Suppressor macrophage treated with lipopolysaccharide for 1 hour (primary cell): ENCODE data around the gene MEX3D.

Experiments
- DNase-seq, 3 donors: peaks; one replicate each; pipeline ENCODE4 v3.0.0-alpha.2; 2020 to 2022

The MEX3D gene

GRCh38 chr19:1514986-1515721 is 53.0 kb downstream of the MEX3D start:
- no peak for DNase-seq

- DNase-seq, result no peak
Measured at GRCh38 chr19:1514295-1514661, 53.8 kb downstream of the MEX3D start.

DNA sequence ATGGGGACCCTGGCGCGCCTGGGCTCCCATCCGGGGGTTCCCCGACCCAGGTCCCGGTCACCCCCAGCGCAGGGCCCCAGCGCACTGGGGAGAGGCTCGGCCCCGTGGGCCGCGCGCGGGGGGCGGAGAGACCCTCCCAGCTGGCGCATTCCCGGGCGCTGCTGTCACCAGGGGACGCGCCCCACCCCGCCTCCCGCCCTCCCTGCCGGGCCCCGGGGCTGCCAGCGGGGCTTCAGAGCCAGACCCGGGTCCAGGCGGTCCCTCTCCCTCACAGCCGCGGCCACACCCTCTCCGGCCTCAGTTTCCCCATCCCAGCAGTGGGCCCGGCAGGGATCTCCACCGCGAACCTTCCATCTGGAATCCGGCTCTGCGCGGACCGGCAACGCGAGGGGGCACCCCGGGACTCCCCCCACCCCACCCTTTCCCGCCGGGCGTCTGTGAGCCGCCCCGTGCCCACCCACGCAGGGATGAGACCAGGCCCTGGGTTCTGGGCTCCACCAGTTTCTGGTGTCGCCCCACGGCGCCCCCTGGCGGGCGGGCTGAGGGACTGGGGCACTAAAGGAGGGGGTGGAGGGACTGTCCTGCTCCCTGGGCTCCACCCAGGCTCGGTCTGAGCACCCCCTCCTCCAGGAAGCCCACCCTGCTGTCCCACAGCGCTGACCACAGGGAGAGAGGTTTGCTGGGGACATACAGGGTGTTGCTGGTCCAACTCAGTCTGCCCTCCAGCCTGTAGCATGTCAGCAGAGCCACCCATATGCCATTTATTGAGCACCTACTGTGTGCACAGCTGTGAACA is 54.4 kb downstream of the MEX3D start:
- DNase-seq, result peak; percentile 84 to 95 (median 87)

GRCh38 chr19:1512671-1513498 is 55.2 kb downstream of the MEX3D start, which contains the start of gene ADAMTSL5:
ADAMTSL5 (minus strand) TSS chr19:1513019; CDS start chr19:1510943, 2,076 bp downstream.
- DNase-seq, result peak; percentile 57 to 88 (median 66)

DNA sequence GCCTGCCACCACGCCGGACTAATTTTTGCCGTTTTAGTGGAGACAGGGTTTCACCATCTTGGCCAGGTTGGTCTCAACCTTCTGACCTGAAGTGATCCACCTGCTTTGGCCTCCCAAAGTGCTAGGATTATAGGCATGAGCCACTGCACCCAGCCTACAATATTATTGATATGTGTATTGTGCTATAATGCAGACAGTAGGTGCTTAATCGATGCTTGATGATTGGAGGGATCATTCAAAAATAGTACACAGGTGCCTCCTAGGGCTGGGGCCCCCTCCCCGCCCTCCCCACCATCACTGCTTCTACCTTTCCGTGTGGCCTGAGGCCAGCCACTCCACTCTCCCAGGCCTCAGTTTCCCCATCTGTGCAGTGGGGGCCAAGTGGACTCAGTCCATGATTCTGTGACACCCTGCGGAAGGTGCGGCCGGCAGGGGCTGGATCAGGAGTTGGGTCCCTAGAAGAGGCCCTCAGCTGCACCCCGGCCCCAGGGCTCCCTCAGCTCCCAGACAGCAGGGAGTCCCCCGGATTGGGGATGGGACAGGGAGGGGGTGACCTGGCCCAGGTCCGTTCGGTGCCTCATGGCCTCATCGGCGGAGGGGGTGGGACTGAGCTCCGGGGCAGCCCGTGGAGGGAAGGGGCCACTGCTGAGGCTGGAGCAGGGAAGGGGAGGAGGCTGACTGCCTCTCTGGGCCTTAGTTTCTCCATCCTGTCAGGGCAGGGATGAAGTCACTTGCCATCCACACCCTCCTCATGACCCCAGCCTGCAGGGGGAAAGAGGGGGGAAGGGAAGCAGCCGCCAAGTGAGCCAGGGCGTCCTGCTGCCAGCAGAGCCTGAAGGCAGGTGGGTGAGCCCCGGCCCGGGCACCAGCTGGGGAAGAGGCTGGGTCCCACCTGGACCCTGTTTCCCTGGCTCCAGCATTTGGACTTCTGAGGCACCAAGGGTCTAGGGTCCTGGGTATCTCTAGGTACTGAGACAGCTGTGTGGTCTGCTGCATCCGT is 56.5 kb downstream of the MEX3D start:
- no peak for DNase-seq

DNA sequence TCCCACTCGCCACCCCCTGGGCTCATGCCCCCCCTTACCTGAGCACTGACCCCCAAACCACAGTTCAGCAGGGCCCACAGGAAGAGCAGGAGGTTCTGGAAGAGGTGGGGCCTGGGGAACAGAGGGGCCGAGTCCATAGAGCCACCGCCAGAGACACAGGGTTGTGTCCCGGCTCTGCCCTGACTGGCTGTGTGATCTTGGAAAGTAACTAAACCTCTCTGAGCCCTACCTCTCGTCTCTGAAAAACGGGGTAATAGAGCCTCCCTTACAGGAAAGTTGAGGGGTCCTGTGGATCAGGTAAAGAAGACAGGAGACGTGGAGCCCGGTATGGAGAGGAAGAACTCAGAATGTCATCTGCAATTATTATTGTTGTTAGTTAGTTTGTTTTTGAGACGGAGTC is 57.3 kb downstream of the MEX3D start:
- no peak for DNase-seq

DNA sequence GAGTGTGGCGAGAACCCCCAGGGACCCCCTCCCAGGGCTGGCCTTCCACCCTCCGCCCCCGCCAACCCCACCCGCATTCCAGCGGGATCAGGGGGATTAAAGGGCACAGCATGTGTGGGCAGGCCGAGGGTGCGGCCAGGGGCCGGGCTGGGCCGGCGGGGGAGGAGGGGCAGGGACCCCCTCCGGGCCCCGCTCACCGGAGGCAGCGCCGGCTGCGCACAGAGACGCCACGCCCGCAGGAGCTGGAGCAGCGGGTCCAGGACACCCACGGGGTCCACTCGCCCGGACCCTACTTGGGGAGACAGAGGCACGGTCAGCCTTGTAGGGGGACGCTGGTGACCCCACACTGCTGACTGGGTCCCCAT is 57.7 kb downstream of the MEX3D start:
- no peak for DNase-seq

- DNase-seq, result no peak
Measured at GRCh38 chr19:1509602-1510441, 58.3 kb downstream of the MEX3D start.

- no peak for DNase-seq
Measured at GRCh38 chr19:1508507-1508856, 59.6 kb downstream of the MEX3D start.

GRCh38 chr19:1507763-1508506 is 60.2 kb downstream of the MEX3D start:
- peak; percentile 89 to 92 (median 90) for DNase-seq

- DNase-seq, result no peak
Measured at GRCh38 chr19:1507192-1507660, 60.9 kb downstream of the MEX3D start.

GRCh38 chr19:1505991-1506881 is 61.9 kb downstream of the MEX3D start:
- DNase-seq, result no peak

- DNase-seq, result no peak
Measured at GRCh38 chr19:1505012-1505411, 63.1 kb downstream of the MEX3D start.
